GM12878 (cell line): ENCODE measurements around the gene IRF2BP1. TPM values are rescaled to one million over a fixed set of nuclear protein-coding genes. Genes with fewer than 3 reads are reported as not detected.
A peak's percentile ranks its signal among the peaks of the same experiment; 100 is the strongest.

Source experiments
- ATF2 ChIP-seq: IDR thresholded peaks from 2 replicates; pipeline ENCODE4 v1.6.1; 2012; ENCODE audit warnings: low read length, inconsistent platforms
- BHLHE40 ChIP-seq, 2 experiments: fragments of 450-650 bp in 1 of 2; IDR thresholded peaks; 2 replicates each; pipeline ENCODE4 v1.6.1; 2011 to 2017; ENCODE audit warnings: low read depth in 2 of 2, borderline replicate concordance in 1 of 2, improper control_type of control experiment in 1 of 2, low read length in 1 of 2, mild to moderate bottlenecking in 1 of 2
- BMI1 ChIP-seq: fragments of 450-650 bp; IDR thresholded peaks from 2 replicates; pipeline ENCODE4 v1.6.1; 2016; ENCODE audit warnings: mild to moderate bottlenecking, moderate library complexity, borderline replicate concordance
- E2F4 ChIP-seq: IDR thresholded peaks from 2 replicates; pipeline ENCODE4 v1.6.1; 2012; ENCODE audit warnings: low read depth, low read length, improper control_type of control experiment
- E4F1 ChIP-seq: fragments of 450-650 bp; IDR thresholded peaks from 2 replicates; pipeline ENCODE4 v1.6.1; 2018; ENCODE audit warnings: borderline replicate concordance, mild to moderate bottlenecking; ENCODE audit not compliant: partially characterized antibody
- FOXK2 ChIP-seq: fragments of 450-650 bp; IDR thresholded peaks from 2 replicates; pipeline ENCODE4 v1.6.1; 2017; ENCODE audit warnings: mild to moderate bottlenecking, moderate library complexity
- GATAD2B ChIP-seq: fragments of 450-650 bp; conservative IDR thresholded peaks from 2 replicates; pipeline ENCODE4 v1.6.1; 2017; ENCODE audit warnings: low read depth, mild to moderate bottlenecking, moderate library complexity
- IKZF1 ChIP-seq: fragments of 450-650 bp; conservative IDR thresholded peaks from 2 replicates; pipeline ENCODE4 v1.6.1; 2017; ENCODE audit warnings: antibody characterized with exemption, mild to moderate bottlenecking
- IKZF2 ChIP-seq, 2 experiments: fragments of 450-650 bp; IDR thresholded peaks; 2 replicates each; pipeline ENCODE4 v1.6.1; 2017; ENCODE audit warnings: mild to moderate bottlenecking in 2 of 2, moderate library complexity in 2 of 2
- MEF2A ChIP-seq: IDR thresholded peaks from 2 replicates; pipeline ENCODE4 v1.6.1; 2011; ENCODE audit warnings: low read depth, mild to moderate bottlenecking, low read length, moderate library complexity; ENCODE audit not compliant: insufficient read depth
- NR2F1 ChIP-seq: fragments of 450-650 bp; conservative IDR thresholded peaks from 2 replicates; pipeline ENCODE4 v1.6.1; 2017; ENCODE audit warnings: mild to moderate bottlenecking
- PBX3 ChIP-seq: IDR thresholded peaks from 2 replicates; pipeline ENCODE4 v1.6.1; 2011; ENCODE audit warnings: mild to moderate bottlenecking, low read depth, low read length, moderate library complexity; ENCODE audit not compliant: insufficient replicate concordance
- ZNF274 ChIP-seq: IDR thresholded peaks from one replicate; pipeline ENCODE4 v1.8.0; 2011; ENCODE audit not compliant: insufficient read length, insufficient read depth
- polyA plus RNA-seq, 11 experiments: library from polyadenylated mRNA; depleted of rRNA in 4 of 11; unstranded in 6 of 11; stranded (reverse) in 5 of 11; fragments of >200 nt; fragmentation: Nextera tagmentation in 4 of 11; fragmentation: Illumina TruSeq in 1 of 11; extraction: Ambion mirVana in 4 of 11; extraction: Trizol in 1 of 11; gene quantifications; 1 replicate in 1 of 11; 2 replicates in 10 of 11; pipeline versions ENCODE4 v1.2.1 to v1.2.3, GENCODE V29; 2011 to 2016; ENCODE audit warnings: inconsistent platforms in 2 of 11, missing spikeins in 2 of 11, low read depth in 1 of 11
- total RNA-seq, 4 experiments: library from RNA; depleted of rRNA in 3 of 4; stranded (reverse); fragments of >200 nt in 3 of 4; fragmentation: Illumina TruSeq in 1 of 4; extraction: Trizol in 1 of 4; gene quantifications; 2 replicates each; pipeline versions ENCODE4 v1.2.1 to v1.2.3, GENCODE V29; 2013 to 2021

IRF2BP1 gene
- total and polyA plus RNA-seq, 10 of the 15 experiments (the other 5 are each of a cell fraction or from before 2014, with no cell fraction given), result 0.31 to 24.4 (median 4.4) TPM

- TF ChIP-seq BMI1 (no peak), ZNF274 (no peak), E2F4 (no peak), IKZF2 (IDR thresholded peaks at IDR 0.05) (peak; percentile 37 to 42; a peak in 1 of 4 replicates), E4F1 (no peak), FOXK2 (no peak), NR2F1 (peak; percentile 86), IKZF1 (peak; percentile 58), GATAD2B (no peak), BHLHE40 (IDR thresholded peaks at IDR 0.05; ENCODE audit: borderline replicate concordance in 1 of 2, low read depth in 2 of 2, low read length in 1 of 2) (peak in 1 of 2 experiments; percentile 36; a peak in 1 of 4 replicates), PBX3 (no peak), MEF2A (no peak), ATF2 (no peak)
Observed at GRCh38 chr19:45881909-45882528, 3.9 kb downstream of the IRF2BP1 start (continued).
